ENCODE measurements around the gene SUSD1. TPM values are rescaled to one million over a fixed set of nuclear protein-coding genes. Genes with fewer than 3 reads are reported as not detected.
A peak's percentile ranks its signal among the peaks of the same experiment; 100 is the strongest.
"Not testable (repeated sequence)": the region's sequence is repeated elsewhere in the genome, so short reads cannot be mapped to it uniquely, and the experiment has no call there.

The SUSD1 gene
- total RNA-seq, 1 experiment from 2014 or later: 15.1 TPM

GRCh38 chr9:112129246-112129645 is 45.9 kb downstream of the SUSD1 start:
- no peak for DNase-seq (ENCODE audit: low read depth)

- DNase-seq (ENCODE audit: low read depth): not testable (repeated sequence)
Observed at GRCh38 chr9:112128399-112128798, 46.7 kb downstream of the SUSD1 start.

- no peak for DNase-seq (ENCODE audit: low read depth)
Observed at GRCh38 chr9:112127281-112127680, 47.8 kb downstream of the SUSD1 start.

- no peak for DNase-seq (ENCODE audit: low read depth)
Observed at GRCh38 chr9:112125951-112126388, 49.1 kb downstream of the SUSD1 start.

GRCh38 chr9:112124156-112124555 is 50.9 kb downstream of the SUSD1 start:
- no peak for DNase-seq (ENCODE audit: low read depth)

GRCh38 chr9:112121633-112122032 is 53.5 kb downstream of the SUSD1 start:
- no peak for DNase-seq (ENCODE audit: low read depth)

GRCh38 chr9:112120439-112120925 is 54.6 kb downstream of the SUSD1 start:
- peak; percentile 34 for DNase-seq (ENCODE audit: low read depth)

GRCh38 chr9:112120030-112120341 is 55.1 kb downstream of the SUSD1 start:
- DNase-seq (ENCODE audit: low read depth): no peak

GRCh38 chr9:112119225-112120029 is 55.7 kb downstream of the SUSD1 start:
- DNase-seq (ENCODE audit: low read depth): peak; percentile 91

- no peak for DNase-seq (ENCODE audit: low read depth)
Observed at GRCh38 chr9:112118009-112118408, 57.1 kb downstream of the SUSD1 start.

GRCh38 chr9:112115970-112116753 is 58.9 kb downstream of the SUSD1 start:
- no peak for DNase-seq (ENCODE audit: low read depth)

- DNase-seq (ENCODE audit: low read depth): no peak
Observed at GRCh38 chr9:112115109-112115508, 60.0 kb downstream of the SUSD1 start.

- peak; percentile 84 for DNase-seq (ENCODE audit: low read depth)
Observed at GRCh38 chr9:112112941-112113681, 62.0 kb downstream of the SUSD1 start.

- peak; percentile 97 for DNase-seq (ENCODE audit: low read depth)
Observed at GRCh38 chr9:112112519-112112918, 62.6 kb downstream of the SUSD1 start.

GRCh38 chr9:112111461-112111860 is 63.6 kb downstream of the SUSD1 start:
- DNase-seq (ENCODE audit: low read depth): no peak

- DNase-seq (ENCODE audit: low read depth): no peak
Observed at GRCh38 chr9:112110777-112111113, 64.4 kb downstream of the SUSD1 start.

- no peak for DNase-seq (ENCODE audit: low read depth)
Observed at GRCh38 chr9:112110094-112110776, 64.9 kb downstream of the SUSD1 start.

GRCh38 chr9:112104901-112105300 is 70.2 kb downstream of the SUSD1 start:
- no peak for DNase-seq (ENCODE audit: low read depth)

GRCh38 chr9:112104401-112104800 is 70.7 kb downstream of the SUSD1 start:
- DNase-seq (ENCODE audit: low read depth): no peak

- no peak for DNase-seq (ENCODE audit: low read depth)
Observed at GRCh38 chr9:112103405-112103804, 71.7 kb downstream of the SUSD1 start.
